Neutrophil (primary cell): Measurements from ENCODE around the gene KCNQ1.

Source experiments
- H3K27ac ChIP-seq: fragments of 200-600 bp; sonication (generic); 2 replicates; pipeline ENCODE4 v1.5.1; 2016; ENCODE audit warnings: mild to moderate bottlenecking, moderate library complexity
- H3K27me3 ChIP-seq: fragments of 200-600 bp; sonication (generic); 2 replicates; pipeline ENCODE4 v1.6.0; 2016; ENCODE audit warnings: mild to moderate bottlenecking
- H3K36me3 ChIP-seq: fragments of 200-600 bp; sonication (generic); 2 replicates; pipeline ENCODE4 v1.5.1; 2017
- H3K4me1 ChIP-seq, 2 experiments: fragments of 200-600 bp in 1 of 2; sonication (generic) in 1 of 2; 1 replicate in 1 of 2; 2 replicates in 1 of 2; pipeline versions ENCODE4 v1.5.1 to v1.6.1; 2013 to 2016; ENCODE audit warnings: low read depth in 1 of 2, low read length in 1 of 2, mild to moderate bottlenecking in 1 of 2, moderate library complexity in 1 of 2; ENCODE audit not compliant: control insufficient read depth in 1 of 2, insufficient read depth in 1 of 2
- H3K4me3 ChIP-seq, 2 experiments: fragments of 200-600 bp in 1 of 2; sonication (generic) in 1 of 2; 1 replicate in 1 of 2; 2 replicates in 1 of 2; pipeline ENCODE4 v1.5.1; 2013 to 2016; ENCODE audit warnings: low read depth in 1 of 2, low read length in 1 of 2, mild to moderate bottlenecking in 1 of 2, moderate library complexity in 1 of 2
- H3K9me3 ChIP-seq: fragments of 200-600 bp; sonication (generic); 2 replicates; pipeline ENCODE4 v1.5.1; 2016
- TF ChIP-seq, protein P1 (sequence below): fragments of 200-600 bp; sonication (generic); IDR thresholded peaks from 2 replicates; pipeline ENCODE4 v1.5.1; 2016; ENCODE audit warnings: antibody characterized with exemption

KCNQ1 gene

DNA sequence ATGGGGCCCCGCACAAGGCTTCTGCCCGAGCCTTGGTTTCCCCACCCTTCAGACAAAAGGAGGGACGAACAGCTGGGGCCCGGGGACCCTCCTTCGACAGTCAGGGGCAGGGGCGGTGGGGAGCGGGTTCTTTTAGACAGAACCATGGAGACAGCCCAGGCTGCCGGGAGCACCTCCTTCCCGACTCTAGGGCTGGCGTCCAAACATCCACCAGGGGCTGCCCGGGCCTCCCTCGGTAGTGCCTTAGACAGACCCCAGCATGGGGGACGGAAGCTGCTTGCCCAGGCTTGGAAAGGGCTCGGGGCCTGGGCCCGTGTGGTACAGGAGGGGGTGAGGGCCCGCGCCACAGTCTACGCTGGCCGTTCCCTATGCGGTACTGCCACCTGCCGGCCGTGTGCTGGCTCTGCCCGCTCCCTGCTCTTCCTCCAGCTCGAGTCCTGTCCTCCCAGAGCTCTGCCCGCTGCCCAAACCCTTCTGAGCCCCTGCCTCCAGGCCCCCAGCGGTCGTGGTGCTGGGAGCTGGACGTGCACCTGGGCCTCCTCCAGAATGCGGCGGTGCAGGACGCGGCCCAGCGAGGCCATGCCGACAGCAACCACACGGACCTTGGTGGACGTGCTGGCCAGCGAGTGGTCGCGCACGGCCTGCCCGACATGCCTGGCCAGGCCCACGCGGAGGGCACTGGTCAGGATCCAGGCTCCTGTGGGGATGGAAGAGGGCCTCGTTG is 24.1 kb upstream of the KCNQ1 start:
- Histone ChIP-seq H3K36me3 (no peaks in the 10 kb centered on the region), H3K4me3 (no peak overlapping the region)
- TF ChIP-seq, protein P1, sequence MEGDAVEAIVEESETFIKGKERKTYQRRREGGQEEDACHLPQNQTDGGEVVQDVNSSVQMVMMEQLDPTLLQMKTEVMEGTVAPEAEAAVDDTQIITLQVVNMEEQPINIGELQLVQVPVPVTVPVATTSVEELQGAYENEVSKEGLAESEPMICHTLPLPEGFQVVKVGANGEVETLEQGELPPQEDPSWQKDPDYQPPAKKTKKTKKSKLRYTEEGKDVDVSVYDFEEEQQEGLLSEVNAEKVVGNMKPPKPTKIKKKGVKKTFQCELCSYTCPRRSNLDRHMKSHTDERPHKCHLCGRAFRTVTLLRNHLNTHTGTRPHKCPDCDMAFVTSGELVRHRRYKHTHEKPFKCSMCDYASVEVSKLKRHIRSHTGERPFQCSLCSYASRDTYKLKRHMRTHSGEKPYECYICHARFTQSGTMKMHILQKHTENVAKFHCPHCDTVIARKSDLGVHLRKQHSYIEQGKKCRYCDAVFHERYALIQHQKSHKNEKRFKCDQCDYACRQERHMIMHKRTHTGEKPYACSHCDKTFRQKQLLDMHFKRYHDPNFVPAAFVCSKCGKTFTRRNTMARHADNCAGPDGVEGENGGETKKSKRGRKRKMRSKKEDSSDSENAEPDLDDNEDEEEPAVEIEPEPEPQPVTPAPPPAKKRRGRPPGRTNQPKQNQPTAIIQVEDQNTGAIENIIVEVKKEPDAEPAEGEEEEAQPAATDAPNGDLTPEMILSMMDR, result peak; percentile 90

DNA sequence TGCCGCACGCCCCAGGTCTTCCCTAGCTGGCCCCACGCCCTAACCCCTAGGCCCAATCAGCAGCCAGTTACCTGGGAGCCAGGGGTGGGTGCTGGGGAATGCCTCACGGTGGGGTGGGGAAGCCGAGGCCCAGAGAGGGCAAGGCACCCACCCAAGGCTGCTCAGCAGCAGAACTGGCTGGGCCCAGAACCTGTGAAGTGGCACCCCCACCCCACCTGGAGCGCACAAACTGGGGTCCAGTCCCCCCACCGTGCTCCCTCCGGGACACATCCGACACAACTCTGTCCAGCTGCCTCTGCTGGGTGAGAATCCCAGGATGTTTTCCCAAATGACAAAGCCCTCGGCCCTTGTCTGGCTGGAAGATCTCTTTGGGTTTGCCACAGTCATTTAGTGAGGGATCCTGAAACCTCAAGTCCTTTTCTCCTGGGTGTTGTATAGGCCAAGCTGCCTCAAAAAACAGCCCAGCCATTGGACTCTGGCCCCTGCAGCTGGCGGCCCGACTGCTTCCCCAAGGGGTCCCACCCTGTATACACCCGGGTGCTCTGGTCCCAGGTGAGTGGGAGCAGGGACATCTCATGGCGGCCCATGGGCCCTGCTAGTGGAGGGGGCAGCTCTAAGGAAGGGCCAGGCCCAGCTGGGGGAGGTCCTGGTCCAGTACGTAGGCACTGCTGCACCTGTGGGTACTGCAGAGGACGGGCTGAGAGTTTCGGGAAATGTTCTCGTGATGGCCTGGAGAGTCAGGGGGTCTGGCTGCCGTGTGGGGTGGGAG is 23.4 kb upstream of the KCNQ1 start:
- Histone ChIP-seq H3K27ac (no peak overlapping the region), H3K9me3 (no peaks in the 10 kb centered on the region), H3K36me3 (no peaks in the 10 kb centered on the region), H3K4me3 (no peak overlapping the region), H3K27me3 (peaks cover 10% of the 10 kb centered on the region), H3K4me1 (peaks cover 0 to 12% of the 10 kb centered on the region in 2 experiments)
- TF ChIP-seq, protein P1, result no peak

More for the DNA sequence above, 24.1 kb upstream of the KCNQ1 start:
- Histone ChIP-seq H3K9me3 (no peaks in the 10 kb centered on the region), H3K27me3 (peaks cover 10% of the 10 kb centered on the region), H3K4me1 (peaks cover 0 to 12% of the 10 kb centered on the region in 2 experiments), H3K27ac (no peak overlapping the region)

DNA sequence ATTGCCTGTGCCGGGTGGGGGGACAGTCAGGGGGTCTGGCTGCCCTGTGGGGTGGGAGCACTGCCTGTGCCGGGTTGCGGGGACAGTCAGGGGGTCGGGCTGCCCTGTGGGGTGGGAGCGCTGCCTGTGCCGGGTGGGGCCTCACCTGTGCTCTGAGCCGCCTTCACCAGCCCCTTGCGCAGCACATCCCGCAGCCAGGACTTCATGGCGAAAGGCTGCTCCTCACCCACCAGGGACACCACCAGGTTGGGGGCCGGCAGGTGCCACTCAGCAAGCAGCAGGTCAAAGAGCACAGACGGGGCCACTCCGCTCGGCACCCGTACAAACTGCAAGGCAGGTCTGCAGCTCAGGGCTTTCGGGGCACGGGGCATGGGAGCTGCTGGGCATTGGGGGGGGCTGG is 22.8 kb upstream of the KCNQ1 start:
- peaks cover 10% of the 10 kb centered on the region for H3K27me3 ChIP-seq
- TF ChIP-seq, protein P1, result no peak

DNA sequence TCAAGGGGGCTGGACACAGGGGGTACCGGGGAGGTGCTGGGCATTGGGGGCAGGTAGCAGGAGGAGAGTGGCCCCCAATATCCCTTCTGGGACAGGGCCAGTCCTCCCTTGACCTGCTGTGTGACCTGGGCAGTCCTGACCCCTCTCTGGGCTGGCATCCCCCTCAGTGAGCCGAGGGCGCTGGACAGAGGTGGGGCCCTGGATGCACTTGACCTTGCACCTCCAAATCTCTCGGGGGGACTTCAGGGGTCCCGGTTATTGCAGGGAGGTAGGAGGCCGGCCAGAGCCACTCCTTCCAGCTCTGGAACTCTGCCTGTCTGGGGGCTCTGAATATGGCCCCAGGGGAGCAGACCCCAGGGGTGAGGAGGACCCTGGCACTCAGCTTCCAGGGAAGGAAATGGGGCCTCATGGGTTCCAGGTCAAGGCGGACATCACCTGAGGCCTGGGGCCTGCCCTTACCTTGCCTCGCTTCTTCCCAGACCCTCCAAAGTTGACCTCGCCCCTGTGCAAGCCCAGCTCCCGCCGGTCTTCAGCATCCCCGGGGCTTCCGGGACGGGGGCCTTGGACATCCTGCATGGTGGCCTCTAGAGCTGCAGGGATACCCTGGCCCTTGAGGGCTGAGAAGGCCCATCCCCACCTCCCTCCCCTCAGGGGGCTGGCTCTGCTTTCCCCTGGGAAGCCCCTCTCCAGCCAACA is 22.2 kb upstream of the KCNQ1 start:
- H3K4me3 ChIP-seq, result no peak overlapping the region
- peaks cover 10% of the 10 kb centered on the region for H3K27me3 ChIP-seq
- TF ChIP-seq, protein P1, result no peak
- H3K4me1 ChIP-seq, result peaks cover 0 to 12% of the 10 kb centered on the region in 2 experiments
- no peaks in the 10 kb centered on the region for H3K9me3 ChIP-seq
- no peaks in the 10 kb centered on the region for H3K36me3 ChIP-seq
- H3K27ac ChIP-seq, result no peak overlapping the region

More for the DNA sequence above, 22.8 kb upstream of the KCNQ1 start:
- no peaks in the 10 kb centered on the region for H3K9me3 ChIP-seq
- H3K36me3 ChIP-seq, result no peaks in the 10 kb centered on the region
- H3K4me1 ChIP-seq, result peaks cover 0 to 12% of the 10 kb centered on the region in 2 experiments
- H3K4me3 ChIP-seq, result no peak overlapping the region
- no peak overlapping the region for H3K27ac ChIP-seq

DNA sequence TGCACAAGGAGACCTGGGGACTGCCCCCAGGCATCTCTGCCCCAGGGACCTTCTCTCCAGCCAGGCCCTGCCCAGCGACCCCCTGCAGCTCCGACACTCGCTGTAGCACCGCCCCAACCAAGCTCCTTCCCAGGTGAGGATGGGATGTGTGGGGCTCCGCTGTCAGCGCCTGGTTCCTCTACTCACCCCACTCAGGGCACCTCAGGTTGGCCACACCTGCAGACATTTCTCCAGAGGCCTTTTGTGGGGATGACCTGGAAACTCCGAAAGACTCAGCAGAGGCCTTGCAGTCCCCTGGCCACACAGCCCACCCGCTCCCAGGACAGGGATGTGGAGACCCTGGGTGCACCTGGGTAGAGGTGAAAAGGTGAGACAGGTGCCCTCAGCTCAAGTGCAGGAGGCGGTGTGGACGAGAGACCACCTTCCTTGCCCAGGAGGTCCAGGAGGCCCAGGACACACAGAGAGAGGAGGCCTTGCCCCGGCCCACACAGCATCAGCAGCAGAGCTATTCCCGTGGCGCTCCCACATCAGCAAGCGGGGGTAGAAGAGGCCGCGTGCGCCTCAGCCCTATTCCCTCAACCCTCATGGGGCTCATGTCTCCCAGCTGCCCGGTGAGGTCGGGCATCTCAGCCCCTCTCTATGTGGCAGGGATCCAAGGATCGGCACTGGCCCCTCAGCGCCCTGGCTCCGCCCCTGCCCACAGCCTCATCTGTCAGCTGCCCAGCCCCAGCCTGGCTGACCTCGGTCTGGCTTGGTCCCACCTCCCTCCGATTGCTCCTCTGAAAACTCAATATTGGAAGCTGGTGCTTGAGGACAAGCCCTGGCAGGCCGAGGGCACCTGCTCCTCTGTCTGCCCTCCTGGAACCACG is 21.4 kb upstream of the KCNQ1 start:
- Histone ChIP-seq H3K27ac (no peak overlapping the region), H3K27me3 (peaks cover 10% of the 10 kb centered on the region), H3K36me3 (no peaks in the 10 kb centered on the region), H3K9me3 (no peaks in the 10 kb centered on the region), H3K4me3 (no peak overlapping the region), H3K4me1 (peaks cover 0 to 12% of the 10 kb centered on the region in 2 experiments)
- TF ChIP-seq, protein P1, result no peak
